Measurements from ENCODE around the gene NES.

DNA sequence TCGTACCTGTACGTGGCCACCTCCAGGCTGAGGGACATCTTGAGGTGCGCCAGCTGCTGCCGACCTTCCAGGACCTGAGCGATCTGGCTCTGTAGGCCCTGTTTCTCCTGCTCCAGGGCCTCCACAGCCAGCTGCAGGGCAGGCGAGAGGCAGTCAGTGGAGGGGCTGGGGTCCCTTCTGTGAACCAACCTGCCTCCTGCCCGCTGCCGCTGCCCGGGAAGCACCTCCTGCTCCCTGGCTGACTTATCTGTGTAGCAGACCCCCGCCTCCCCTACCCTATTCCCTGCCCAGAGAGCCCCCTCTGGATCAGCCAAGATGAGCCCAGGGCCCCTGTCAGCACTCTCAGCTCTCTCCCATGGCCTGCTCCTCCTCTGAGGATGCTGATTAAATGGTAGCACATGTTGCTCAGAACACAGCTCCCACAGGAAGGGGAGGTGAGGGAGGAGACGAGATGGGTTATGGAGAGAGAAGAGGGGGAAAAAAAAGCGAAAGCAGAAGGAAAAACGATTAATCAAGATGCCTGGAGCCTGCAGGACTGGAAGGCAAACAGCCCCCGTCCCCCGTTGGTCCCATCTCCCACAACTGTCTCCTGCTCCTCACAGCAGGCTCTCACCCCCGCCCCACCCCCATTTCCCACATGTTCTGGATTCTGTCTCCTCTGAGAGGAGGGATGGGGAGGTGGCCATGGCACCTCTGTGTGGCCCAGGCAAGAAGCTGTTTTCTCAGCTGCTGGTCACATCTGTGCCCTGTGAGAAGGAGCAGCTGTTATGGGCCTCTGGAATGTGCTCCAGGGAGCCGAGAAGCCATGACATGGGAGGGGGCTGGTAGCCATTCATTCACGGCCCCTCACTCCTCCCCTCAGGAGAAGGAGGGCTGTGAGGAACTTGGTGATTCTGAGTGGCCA lies 1.7 kb downstream of the NES start:
- TF ChIP-seq CTCF (IDR thresholded peaks at IDR 0.05) (no peak), POLR2A (IDR thresholded peaks at IDR 0.05) (no peak)
